Putamen (tissue), 1 donor: ENCODE data around the gene FTCDNL1.

Experiments
- DNase-seq: peaks from one replicate; pipeline ENCODE4 v3.0.0-alpha.2; 2016; ENCODE audit warnings: low spot score

FTCDNL1 gene

DNA sequence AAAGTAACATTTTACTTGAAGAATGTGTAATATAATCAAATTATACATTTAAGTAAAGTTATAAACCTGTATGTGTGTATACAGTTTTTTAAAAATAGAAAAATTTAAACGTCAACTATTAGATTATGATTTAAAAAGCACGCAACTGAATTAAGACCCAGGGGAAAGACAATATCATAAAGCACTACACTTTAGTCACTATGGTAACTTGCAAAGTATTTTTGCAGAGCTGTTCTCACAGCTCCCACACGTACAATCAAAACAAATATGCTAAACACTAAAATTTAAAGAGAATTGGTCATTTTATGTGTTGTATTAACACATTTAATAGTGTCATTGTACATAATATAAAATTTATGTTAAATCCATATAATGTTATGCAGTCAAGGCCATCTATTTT, 59.7 kb downstream of the FTCDNL1 start:
- DNase-seq = no peak

DNA sequence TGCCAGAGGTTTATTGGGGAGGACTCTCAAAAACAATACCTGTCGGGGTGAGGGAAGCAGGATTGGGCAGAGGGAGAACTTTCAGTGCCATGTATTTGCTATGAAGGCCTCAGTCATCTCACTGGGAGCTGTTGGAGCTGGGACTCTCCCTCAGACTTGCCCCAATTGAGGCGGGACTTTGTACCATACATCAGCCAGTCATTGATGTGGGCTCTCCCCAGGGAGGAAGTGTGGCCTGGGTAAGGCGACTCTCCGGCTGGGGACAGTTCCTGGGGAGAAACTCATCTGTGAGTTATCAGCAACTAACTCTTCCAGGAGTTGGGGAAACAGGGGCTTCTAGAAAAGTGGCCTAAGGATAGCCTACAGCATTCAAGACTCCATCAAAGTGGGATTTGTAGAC, 66.5 kb downstream of the FTCDNL1 start:
- no peak for DNase-seq

DNA sequence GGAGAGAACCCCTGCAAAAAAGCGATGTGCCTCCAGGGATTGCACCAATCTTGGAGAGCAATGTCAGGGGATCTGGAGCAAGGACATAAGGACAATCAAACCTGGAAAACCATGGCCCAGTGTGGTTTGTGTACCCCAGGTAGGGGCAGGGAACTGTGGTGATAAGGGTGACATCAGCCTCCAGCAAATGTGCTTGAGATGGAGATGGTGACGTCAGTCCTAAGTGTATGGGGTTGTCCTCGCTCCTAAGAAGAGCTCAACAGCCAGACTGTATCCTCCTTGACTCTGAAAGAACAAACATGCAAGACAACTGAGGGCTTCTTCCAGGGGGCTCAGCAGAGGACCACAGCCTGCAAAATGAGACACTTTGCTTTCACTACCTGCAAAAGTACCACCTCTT, 71.4 kb downstream of the FTCDNL1 start:
- DNase-seq = no peak

DNA sequence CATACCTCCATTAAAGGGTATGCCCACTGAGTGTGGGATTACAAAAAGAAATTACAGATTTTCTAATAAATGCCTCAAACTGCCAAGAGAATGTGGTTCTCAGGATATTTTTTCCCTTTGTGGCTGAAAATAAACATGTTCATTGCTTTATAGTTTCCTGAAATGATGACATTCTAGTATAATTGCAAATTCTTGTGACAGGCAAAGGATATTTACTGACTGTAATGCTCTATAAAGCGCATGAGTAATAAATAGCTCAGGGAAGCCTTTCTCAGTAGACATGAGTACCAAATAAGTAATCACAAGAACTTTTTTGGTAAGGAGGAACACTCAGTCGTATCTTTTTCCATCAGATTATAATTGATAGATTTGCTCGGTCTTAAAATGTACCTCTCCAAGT, 72.3 kb downstream of the FTCDNL1 start:
- DNase-seq = no peak

DNA sequence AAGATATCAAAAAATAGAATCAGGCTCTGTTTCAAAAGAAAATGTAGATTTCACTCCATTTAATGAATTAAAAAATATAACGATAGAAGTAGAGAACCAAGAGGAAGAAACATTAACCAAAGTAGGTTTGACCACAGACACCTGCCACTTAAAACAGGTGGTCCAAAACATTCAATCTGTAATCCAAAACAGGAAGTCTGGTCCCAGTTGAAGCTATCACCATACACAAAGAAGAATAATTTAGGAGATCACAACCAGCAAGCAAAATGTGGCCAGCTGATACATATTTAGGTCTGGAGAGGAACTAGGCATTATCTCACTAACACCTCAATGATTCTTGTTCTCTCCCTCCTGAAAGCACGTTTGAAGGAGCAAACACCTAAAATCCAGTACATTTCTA, 73.1 kb downstream of the FTCDNL1 start:
- DNase-seq = no peak

DNA sequence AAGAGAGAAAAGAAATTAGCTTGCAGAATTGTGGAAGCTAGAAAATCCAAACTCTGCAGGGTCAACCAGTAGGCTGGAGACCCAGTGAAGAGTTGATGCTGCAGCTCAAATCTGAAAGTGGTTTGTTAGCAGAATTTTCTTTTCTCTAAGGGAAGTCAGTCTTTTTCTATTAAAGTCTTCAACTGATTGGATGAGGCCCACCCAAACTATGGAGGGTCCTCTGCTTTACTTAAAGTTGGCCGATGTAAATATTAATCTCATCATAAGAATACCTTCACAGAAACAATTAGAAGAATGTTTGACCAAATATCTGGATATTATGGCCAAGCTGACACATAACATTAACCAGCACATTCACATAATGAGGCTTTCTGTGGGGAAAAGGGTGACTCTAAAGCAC, 73.7 kb downstream of the FTCDNL1 start:
- DNase-seq = no peak

DNA sequence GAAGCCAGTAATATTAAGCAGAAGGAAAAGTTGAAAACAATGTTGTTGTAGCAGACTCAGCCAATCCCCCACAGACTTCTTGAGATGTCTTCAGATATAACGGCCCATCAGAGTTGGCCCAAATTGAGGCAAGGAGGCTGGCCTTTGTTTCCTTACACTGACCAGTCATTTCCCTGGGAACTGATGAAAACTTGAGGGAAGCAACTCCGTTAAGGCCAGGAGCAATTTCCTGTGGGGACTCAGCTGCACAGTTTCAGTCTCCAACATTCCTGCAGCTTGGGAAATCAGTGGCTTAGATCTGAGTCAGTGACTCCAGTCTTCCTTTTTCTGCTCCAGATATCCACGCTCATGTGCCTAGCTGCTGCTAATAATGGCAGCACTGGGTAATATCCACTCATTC, 75.7 kb downstream of the FTCDNL1 start:
- DNase-seq = no peak

DNA sequence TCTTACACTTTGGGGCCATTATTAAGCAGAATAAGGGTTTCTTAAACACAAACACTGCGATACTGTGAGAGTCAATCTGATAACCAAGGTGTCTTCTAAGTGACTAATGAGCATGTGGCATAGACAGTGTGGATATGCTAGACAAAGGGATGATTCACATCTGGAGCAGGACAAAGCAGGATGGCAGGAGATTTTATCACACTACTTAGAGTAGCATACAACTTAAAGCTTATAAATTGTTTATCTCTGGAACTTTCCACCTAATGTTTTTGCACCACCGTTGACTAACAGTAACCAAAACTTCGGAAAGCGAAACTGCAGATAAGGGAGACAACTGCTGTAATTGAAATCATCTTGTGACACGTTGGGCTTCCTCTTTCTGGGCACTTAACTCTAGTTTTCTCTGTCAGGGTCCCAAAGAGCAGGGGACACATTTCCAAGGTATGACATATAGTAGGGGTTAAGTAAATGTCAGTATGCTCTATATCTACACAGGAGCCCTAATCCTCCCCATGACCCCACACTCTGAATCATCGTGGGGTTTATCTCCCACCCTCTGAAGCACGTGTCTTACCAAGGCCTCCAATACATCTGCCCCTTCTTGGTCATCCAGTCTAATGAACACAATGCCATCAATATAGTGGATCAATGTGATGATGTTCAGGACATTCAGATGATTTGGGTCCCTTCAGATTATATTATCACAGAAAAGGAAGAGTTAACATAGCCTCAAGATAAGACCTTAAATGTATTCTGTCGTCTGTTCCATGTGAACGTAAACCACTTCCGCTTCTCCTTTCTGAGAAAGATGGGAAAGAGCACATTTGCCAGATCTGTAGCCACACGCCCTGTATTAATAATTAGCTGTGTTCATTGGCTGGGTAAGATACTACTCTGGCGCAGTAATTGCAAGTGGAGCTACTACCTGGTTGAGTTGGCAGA, 78.7 kb downstream of the FTCDNL1 start:
- DNase-seq = no peak

DNA sequence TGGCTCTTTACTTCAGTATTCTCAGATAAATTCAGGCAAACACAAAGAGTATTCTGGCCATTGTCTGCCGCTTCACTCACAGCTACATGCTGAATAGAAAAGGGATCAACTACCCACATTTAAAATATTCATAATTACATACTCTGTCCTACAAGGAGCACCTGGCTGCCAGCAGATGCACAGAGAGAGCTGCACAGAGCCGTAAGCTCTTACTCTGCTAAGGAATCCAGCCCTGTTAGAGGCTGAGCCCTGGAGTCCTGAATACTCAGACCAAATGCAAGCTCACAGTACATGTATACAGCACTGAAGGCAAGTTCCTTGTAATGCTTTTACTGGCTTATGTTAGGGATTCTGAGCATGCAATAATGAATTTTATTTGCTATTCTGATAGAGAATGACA, 80.3 kb downstream of the FTCDNL1 start:
- DNase-seq = no peak

DNA sequence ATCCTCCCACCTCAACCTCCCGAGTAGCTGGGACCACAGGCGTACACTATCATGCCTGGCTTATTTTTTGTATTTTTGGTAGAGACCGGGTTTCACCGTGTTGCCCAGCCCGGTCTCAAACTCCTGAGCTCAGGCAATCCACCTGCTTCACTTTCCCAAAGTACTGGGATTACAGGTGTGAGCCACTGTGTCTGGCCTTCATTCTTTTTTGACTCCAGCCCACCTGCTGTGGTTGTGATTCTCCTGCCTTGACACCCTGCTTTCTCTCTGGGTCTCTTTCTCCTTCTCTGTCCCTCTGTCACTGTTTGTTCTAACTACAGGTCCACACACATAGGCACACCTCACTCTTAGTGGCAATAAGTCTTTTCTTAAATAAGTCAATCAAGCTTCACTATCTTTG, 85.3 kb downstream of the FTCDNL1 start:
- no peak for DNase-seq

DNA sequence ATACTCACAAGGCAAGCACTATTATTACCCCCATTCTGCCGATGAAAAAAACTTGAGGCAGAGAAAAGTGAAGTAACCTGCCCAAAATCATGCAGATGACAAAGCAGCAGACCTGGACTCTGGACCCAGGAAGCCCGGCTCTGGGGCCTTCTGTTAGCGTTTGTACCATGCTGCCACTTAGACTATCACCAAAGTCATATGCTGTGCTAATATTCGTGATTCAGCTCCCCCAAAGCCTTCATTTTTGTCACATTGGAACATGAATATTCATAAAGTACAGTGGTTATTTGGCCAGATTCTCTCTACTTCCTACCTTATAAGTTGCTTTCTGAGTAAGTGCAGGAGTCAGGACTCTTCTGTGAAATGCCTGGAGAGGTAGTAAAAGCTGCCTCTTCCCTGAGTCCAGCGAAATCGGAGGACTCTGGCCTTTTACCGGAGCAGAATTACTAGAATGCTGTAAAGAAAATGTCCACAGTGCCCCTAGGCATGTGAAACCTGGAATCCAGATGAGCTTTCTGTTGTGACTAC, 86.7 kb downstream of the FTCDNL1 start:
- DNase-seq = no peak

DNA sequence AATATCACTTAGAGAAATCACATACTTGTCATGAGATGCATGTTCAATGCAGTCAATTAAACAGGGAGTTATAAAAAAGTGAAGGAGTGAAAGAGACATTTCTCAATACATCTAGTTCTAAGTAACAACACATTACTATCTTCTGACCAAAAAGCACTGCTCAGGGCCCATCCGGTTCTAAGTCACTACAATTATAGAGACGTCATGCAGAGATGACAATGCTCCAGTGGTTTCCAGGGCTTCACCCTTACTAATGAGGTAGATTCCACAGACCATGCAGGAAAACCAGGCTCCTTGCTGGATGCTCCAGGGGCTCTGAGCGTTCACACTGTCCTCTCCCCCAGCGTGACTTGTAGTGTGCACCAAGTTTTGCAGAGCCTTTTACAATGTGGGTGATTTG, 88.0 kb downstream of the FTCDNL1 start:
- no peak for DNase-seq

DNA sequence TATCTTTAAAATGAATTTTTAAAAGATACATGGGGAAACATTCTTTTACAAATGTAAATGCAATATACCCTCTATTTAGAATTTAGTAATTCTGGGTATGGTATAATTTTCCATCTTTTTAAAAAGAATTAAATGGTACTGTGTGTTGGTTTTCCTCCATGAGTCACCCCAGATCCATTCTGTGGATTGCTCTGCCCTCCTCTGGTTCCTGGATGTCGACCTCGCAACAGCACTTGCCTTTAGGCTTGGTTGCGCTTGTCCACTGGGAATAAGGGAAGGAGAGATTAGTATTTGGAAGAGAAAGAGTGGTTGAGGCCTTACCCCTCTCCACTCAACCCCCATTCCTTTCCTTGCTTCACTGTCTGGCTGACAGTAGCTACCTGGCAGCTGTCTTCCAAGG, 90.4 kb downstream of the FTCDNL1 start:
- no peak for DNase-seq

DNA sequence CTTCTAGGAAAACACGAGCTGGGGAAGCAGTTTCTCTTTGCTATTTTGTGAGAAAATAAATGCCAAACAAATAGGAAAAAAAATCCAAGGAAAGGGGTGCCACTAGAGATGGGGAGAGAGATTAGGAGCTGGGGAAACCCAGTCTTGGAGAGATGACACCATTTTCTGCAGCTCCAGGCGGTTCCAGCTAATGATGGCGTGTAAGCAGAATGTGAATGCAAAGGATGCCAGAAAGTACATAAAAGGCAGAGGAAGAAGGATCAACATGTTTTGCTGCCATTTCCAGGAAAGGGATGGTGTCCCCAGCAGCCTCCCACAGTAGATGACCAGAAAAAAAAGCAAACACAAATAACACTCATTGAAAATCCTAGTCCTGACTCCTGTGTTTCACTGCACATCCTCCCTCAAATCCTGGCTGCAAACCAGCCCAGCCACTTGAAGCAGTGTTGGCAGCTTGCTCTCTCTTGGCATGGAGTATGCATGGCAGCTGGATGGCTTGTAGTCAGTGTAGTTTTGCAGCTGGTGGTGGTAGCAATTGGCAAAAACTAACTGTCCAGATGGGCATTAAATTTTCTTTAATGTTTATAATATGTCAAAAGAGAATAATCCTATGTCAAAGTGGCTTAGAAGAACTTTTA, 93.6 kb downstream of the FTCDNL1 start:
- peak; percentile 93 for DNase-seq

DNA sequence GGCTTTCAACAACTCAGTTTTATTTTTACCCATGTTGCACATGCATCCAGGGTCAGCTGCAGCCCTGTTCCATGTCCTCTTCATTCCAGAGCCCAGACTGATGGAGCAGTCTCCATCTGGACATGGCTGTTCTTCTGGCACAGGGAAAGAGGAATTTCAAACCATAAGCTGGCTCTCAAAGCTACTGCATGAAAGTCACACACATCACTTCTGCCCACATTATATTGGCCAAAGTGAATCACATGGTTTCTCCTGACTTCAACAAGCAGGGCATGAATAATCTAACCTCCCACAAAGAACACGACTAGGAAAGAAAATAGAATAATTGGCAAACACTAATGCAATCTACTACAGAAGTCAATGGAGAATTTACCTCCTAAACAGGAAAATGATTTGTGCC, 94.2 kb downstream of the FTCDNL1 start:
- no peak for DNase-seq

DNA sequence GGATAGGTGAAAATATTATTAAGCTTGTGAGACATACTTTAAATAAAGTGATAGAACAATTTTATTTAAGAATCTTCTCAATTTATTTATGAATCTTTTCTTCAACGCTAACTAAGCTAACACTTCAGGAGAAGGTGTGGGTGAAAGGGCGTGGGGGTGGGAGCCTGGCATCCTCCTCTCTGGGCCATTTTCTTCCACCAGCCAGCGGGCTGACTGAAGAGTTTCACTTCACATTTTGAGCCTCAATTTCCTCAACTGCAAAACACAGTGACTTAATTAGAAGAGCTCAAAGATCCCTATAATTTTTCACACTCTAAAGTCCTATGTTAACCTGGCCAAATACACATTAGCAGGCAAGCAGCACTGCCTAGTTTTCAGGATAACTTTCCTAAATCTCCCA, 94.8 kb downstream of the FTCDNL1 start:
- DNase-seq = no peak

DNA sequence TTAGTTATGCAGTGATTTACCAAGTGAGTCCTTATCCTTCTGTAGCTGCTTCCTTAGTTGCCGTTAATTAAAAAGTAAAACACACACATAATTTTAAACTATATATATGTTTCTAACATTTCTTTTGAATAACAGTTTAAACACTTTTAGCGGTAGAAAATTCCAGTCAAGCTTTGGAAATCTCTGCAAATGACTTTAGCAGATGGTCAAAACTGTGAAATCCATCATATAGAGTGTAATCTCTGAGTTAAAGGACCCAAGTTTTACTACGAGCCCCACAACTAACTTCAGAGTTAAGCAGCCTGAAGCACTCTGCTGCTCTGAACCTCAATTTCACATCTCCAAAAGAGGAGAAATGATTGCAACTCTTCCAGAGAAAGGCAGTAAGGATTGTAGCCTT, 96.2 kb downstream of the FTCDNL1 start:
- no peak for DNase-seq

DNA sequence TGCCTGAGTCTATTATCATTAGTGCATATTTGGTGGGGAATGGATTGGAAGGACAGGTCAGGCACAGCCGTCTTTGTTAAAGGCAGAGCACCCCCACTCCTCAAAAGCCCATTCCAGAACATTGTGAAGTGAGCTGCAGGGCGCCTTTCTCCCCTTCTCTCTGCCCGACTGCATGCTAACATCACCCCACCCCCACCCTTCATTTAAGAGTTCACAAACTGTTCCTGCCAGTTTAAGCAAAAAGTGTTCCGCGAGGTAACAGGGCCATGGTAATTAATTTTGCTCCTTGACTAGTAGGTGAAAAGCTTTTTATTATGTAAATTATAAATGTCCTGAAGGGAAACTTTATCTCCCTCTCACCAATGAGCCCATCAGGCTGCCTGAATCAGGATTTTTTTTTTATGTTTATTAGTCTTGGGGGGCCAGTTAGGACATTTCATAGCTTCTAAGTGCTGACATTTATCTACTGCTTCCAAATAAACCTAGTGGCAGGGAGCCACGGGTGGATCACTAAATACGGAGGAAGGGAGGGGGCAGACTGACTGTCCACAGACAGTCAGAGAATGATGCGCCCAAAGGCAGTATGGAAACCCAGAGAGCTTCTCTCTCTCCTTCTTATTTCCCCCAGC, 99.4 kb downstream of the FTCDNL1 start:
- DNase-seq = no peak

DNA sequence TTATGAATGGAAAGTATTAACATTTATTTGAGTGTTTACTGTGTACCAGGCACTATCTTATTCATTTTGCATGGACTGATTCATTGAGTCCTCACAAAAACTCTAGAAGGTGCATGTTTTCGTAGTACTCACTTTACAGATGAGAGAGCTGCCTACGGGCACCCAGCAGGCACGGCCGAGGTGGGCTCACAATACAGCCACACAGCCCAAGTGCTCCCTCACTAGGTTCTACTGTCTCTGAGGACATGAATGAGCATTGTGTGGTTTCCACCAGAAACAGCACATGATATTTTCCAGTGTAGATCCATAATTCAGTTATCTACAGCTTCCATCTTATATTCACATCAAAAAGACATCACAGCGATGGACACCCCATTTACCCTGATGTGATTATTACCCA, 101.4 kb downstream of the FTCDNL1 start:
- no peak for DNase-seq

DNA sequence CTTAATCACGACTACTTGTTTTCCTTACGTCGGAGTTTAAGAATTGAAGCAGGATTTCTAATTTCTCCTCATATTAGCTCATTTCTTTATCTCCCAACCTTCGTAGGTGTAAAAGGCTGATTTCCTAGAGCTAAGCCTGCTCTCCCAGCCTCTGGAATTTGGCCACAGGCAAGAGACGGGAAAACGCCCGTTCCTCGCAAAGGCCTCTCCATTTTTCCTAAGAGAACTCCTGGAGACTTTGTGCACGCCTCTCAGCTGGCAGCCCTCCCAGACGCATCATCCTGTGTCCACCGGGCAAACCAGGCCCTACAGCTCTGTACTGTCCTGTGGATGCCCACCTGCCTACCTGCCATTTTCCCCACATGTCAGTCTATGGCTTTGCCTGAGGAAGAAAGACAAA, 106.3 kb downstream of the FTCDNL1 start:
- DNase-seq = no peak

DNA sequence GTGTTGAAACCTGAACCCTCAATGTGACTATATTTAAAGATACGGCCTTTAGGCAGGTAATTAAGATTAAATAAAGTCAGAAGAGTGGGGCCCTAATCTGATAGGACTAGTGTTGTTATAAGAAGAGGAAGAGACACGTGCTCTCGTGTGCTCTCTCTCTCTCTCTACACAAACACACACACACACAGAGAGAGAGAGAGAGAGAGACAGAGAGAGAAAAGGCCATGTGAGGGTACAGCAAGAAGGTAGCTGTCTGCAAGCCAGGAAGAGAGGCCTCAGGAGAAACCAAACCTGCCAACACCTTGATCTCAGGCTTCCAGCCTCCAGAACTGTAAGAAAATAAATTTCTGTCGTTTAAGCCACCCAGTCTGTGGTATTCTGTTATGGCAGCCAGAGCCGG, 106.7 kb downstream of the FTCDNL1 start:
- no peak for DNase-seq

DNA sequence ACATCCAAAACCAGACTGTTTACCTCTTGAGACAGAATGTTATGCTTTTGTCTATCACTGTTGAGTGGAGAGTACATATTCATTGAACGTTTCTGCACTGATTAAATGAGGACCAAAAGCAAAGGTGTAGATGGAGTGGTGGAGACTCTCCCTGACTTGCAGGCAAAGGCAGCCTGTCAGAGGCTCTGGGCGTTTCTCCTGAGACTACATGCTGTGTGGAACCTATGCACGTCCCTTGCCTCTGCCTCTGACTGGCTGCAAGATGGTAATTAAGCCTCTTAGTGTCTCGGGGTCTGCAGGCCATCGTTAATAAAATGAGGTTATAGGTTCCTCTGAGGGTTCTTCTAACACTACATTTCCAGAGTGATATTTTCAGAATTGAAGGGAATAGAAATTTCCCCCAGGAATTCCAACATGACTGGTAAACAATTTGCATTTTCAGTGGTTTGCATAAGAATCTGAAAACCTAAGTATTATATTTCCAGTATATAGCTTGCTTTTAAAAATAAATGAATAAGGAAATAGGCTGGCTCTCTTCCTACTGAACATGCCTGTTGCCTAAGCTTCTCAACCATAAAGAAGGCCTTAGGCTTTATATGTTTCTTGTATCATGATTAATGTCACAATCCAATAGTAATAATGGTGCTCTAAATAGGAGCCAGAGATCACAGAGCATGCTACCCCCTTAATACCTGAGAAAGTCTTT, 107.4 kb downstream of the FTCDNL1 start:
- no peak for DNase-seq
